ENCODE measurements around the gene ADCY9. TPM values are rescaled to one million over a fixed set of nuclear protein-coding genes. Genes with fewer than 3 reads are reported as not detected.

The ADCY9 gene
- total and polyA plus RNA-seq, 2 experiments from 2014 or later, result 2.2 to 18.3 TPM

- Histone ChIP-seq H3K36me3 (ENCODE audit: insufficient read depth) (no peaks in the 10 kb centered on the region), H3K9me2 (ENCODE audit: insufficient read depth) (no peaks in the 10 kb centered on the region), H3K79me2 (replicated peaks; ENCODE audit: insufficient read depth) (no peaks in the 10 kb centered on the region), H2AFZ (no peak overlapping the region), H4K20me1 (replicated peaks; ENCODE audit: insufficient read depth) (no peaks in the 10 kb centered on the region), H3K27ac (ENCODE audit: low read depth) (no peak overlapping the region), H3K27me3 (ENCODE audit: insufficient read depth) (no peaks in the 10 kb centered on the region), H3K4me2 (no peak overlapping the region), H3K4me3 (no peak overlapping the region), H3F3A (replicated peaks; ENCODE audit: low read depth) (no peaks in the 10 kb centered on the region), H3K4me1 (ENCODE audit: insufficient read depth) (peaks cover 9% of the 10 kb centered on the region)
- no peak overlapping the region for H3K27ac Mint-ChIP-seq
- peaks cover 9% of the 10 kb centered on the region for H3K27me3 Mint-ChIP-seq (ENCODE audit: insufficient read depth, low read depth, poor library complexity)
- H3K4me3 Mint-ChIP-seq, result no peak overlapping the region
- no peaks in the 10 kb centered on the region for H3K9me3 Mint-ChIP-seq
- no peaks in the 10 kb centered on the region for H3K36me3 Mint-ChIP-seq (ENCODE audit: low read depth)
- DNase-seq (ENCODE audit: low spot score), result no peak
- TF ChIP-seq CREB1 (CRISPR knock-in tag; IDR thresholded peaks at IDR 0.05; ENCODE audit: low read depth), result no peak
- TF ChIP-seq JUNB (IDR thresholded peaks at IDR 0.05; ENCODE audit: unreplicated experiment), result no peak
- TF ChIP-seq NANOG (IDR thresholded peaks at IDR 0.05; ENCODE audit: borderline replicate concordance), result no peak
- no peak for TF ChIP-seq POLR2AphosphoS5 (IDR thresholded peaks at IDR 0.05; ENCODE audit: low read depth)
- TF ChIP-seq, protein P1, sequence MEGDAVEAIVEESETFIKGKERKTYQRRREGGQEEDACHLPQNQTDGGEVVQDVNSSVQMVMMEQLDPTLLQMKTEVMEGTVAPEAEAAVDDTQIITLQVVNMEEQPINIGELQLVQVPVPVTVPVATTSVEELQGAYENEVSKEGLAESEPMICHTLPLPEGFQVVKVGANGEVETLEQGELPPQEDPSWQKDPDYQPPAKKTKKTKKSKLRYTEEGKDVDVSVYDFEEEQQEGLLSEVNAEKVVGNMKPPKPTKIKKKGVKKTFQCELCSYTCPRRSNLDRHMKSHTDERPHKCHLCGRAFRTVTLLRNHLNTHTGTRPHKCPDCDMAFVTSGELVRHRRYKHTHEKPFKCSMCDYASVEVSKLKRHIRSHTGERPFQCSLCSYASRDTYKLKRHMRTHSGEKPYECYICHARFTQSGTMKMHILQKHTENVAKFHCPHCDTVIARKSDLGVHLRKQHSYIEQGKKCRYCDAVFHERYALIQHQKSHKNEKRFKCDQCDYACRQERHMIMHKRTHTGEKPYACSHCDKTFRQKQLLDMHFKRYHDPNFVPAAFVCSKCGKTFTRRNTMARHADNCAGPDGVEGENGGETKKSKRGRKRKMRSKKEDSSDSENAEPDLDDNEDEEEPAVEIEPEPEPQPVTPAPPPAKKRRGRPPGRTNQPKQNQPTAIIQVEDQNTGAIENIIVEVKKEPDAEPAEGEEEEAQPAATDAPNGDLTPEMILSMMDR (conservative IDR thresholded peaks at IDR 0.05; ENCODE audit: low read depth in 2 of 2), result no peak
- no peak for TF ChIP-seq REST (IDR thresholded peaks at IDR 0.05; ENCODE audit: unreplicated experiment)
- no peak for TF ChIP-seq STAT1 (IDR thresholded peaks at IDR 0.05; ENCODE audit: unreplicated experiment)
- no peak for TF ChIP-seq EZH2phosphoT487 (IDR thresholded peaks at IDR 0.05; ENCODE audit: unreplicated experiment)
- no peak for TF ChIP-seq EZH2 (IDR thresholded peaks at IDR 0.05; ENCODE audit: low read depth, unreplicated experiment)
- TF ChIP-seq ETS1 (IDR thresholded peaks at IDR 0.05), result no peak
- no peak for TF ChIP-seq ZNF114 (CRISPR knock-in tag; IDR thresholded peaks at IDR 0.05)
- H3K4me1 Mint-ChIP-seq, result peaks cover 15% of the 10 kb centered on the region
- no peak for ATAC-seq
These were observed 121.2 kb downstream of the ADCY9 start for GRCh38 chr16:3995001-3995400.

Measured in GM23338 (cell line).